Keratinocyte (primary cell): ENCODE measurements around the gene TEX47.

Source experiments
- CTCF ChIP-seq, 3 experiments: IDR thresholded peaks in 1 of 3; conservative IDR thresholded peaks in 1 of 3; optimal IDR thresholded peaks in 1 of 3; 2 replicates in 2 of 3; 3 replicates in 1 of 3; pipeline versions ENCODE3 to v1.5.1; 2011; ENCODE audit warnings: low read length in 3 of 3, mild to moderate bottlenecking in 3 of 3, moderate library complexity in 2 of 3, control low read depth in 1 of 3, inconsistent platforms in 1 of 3; ENCODE audit not compliant: insufficient read depth in 2 of 3; ENCODE audit errors: extremely low read depth in 1 of 3
- EZH2 ChIP-seq: IDR thresholded peaks from one replicate; pipeline ENCODE4 v1.6.1; 2012; ENCODE audit warnings: inconsistent platforms, mild to moderate bottlenecking, low read length, moderate library complexity

GRCh38 chr7:88818552-88818951 lies 23.0 kb upstream of the TEX47 start:
- TF ChIP-seq CTCF (optimal IDR thresholded peaks at IDR 0.05 in 1 of 3, IDR thresholded peaks at IDR 0.05 in 1 of 3, conservative IDR thresholded peaks at IDR 0.05 in 1 of 3; ENCODE audit: extremely low read depth in 1 of 3, insufficient read depth in 2 of 3, low read length in 3 of 3) (no peak), EZH2 (no peak)
